AG04449 (cell line): Measurements from ENCODE around the gene HDLBP.

Experiments used
- CTCF ChIA-PET: fragments of 350-600 bp; formaldehyde crosslinking; extraction: SDS; loops from one replicate; lab custom pipeline; 2021; ENCODE audit warnings: antibody characterized with exemption; lab: Yijun Ruan, JAX
- POLR2A ChIA-PET: fragments of 400-600, 350-600 bp; formaldehyde crosslinking; extraction: SDS; loops from one replicate; lab custom pipeline; 2020; ENCODE audit warnings: antibody characterized with exemption, inconsistent platforms; lab: Yijun Ruan, JAX
- DNase-seq: peaks from one replicate; pipeline ENCODE4 v3.0.0-alpha.2; 2010; ENCODE audit warnings: low read depth, low spot score
- H3K4me3 ChIP-seq: 2 replicates; pipeline ENCODE4 v1.5.1; 2011; ENCODE audit warnings: low read depth, mild to moderate bottlenecking, control low read depth, low read length
- TF ChIP-seq, protein P1 (sequence below): IDR thresholded peaks from one replicate; pipeline ENCODE4 v1.5.1; 2011; ENCODE audit warnings: mild to moderate bottlenecking, moderate library complexity, low read length, control low read depth, inconsistent platforms; ENCODE audit not compliant: insufficient read depth; ENCODE audit errors: missing control alignments

The HDLBP gene

GRCh38 chr2:241272303-241273209, 42.9 kb downstream of the HDLBP start:
- peak overlapping the region; percentile 75 for H3K4me3 ChIP-seq
- DNase-seq: no peak
- ChIA-PET CTCF (no interaction called here), POLR2A (interaction anchor here (1.4 to 1.5 kb wide), 2 partner anchors 43 to 48 kb away, joined by 4 to 8 read pairs; partner anchors contain the start of gene HDLBP)
- TF ChIP-seq, protein P1, sequence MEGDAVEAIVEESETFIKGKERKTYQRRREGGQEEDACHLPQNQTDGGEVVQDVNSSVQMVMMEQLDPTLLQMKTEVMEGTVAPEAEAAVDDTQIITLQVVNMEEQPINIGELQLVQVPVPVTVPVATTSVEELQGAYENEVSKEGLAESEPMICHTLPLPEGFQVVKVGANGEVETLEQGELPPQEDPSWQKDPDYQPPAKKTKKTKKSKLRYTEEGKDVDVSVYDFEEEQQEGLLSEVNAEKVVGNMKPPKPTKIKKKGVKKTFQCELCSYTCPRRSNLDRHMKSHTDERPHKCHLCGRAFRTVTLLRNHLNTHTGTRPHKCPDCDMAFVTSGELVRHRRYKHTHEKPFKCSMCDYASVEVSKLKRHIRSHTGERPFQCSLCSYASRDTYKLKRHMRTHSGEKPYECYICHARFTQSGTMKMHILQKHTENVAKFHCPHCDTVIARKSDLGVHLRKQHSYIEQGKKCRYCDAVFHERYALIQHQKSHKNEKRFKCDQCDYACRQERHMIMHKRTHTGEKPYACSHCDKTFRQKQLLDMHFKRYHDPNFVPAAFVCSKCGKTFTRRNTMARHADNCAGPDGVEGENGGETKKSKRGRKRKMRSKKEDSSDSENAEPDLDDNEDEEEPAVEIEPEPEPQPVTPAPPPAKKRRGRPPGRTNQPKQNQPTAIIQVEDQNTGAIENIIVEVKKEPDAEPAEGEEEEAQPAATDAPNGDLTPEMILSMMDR: no peak

DNA sequence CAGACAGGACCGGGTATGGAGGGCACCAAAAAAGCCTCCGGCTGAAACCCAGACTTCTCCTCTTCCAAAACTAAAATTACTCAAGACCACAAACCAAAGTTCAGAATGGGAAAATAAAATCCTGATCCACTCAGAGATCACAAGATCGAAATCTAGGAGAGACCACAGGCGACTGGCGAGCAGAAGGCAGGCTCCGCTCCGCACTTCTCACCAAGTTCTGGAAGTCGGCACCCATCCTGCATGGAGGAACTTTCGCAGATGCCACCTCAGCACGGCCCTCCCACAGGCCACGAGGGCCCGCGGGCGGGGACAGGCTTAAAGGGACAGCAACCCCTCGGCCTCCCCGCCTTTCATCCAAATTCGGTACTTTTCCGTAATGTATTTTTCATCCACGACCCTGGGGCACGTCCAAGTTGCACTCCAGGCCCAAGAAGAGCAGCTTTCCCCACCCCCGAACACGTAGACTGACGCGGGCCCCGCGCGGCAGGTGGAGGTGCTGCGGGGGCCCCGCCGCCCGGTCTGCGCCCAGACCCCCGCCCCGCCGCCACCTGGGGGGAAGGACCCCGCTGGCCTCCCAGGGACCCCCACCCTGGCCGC, 43.7 kb downstream of the HDLBP start:
- DNase-seq: peak; percentile 40
- H3K4me3 ChIP-seq: peak overlapping the region; percentile 75
- ChIA-PET POLR2A (interaction anchor here (1.2 to 1.5 kb wide), 3 partner anchors 11 to 48 kb away, joined by 3 to 8 read pairs (median 4); partner anchors contain the start of gene HDLBP), CTCF (no interaction called here)
- TF ChIP-seq, protein P1: no peak

- peak overlapping the region; percentile 75 for H3K4me3 ChIP-seq
- CTCF ChIA-PET: no interaction called here
These were observed 44.9 kb downstream of the HDLBP start for GRCh38 chr2:241270531-241270930.

GRCh38 chr2:241269707-241270520, 45.6 kb downstream of the HDLBP start:
- peak overlapping the region; percentile 75 for H3K4me3 ChIP-seq
- POLR2A ChIA-PET: interaction anchor here (0.7 to 2.0 kb wide), 2 partner anchors 9 to 10 kb away, joined by 3 to 6 read pairs; no protein-coding TSS in a partner anchor
- CTCF ChIA-PET: no interaction called here
- TF ChIP-seq, protein P1: no peak
- no peak for DNase-seq

More at GRCh38 chr2:241270531-241270930, 44.9 kb downstream of the HDLBP start:
- DNase-seq: no peak
- TF ChIP-seq, protein P1: no peak
- POLR2A ChIA-PET: interaction anchor here (0.7 to 1.2 kb wide), 2 partner anchors 9 kb away, joined by 3 read pairs; no protein-coding TSS in a partner anchor

DNA sequence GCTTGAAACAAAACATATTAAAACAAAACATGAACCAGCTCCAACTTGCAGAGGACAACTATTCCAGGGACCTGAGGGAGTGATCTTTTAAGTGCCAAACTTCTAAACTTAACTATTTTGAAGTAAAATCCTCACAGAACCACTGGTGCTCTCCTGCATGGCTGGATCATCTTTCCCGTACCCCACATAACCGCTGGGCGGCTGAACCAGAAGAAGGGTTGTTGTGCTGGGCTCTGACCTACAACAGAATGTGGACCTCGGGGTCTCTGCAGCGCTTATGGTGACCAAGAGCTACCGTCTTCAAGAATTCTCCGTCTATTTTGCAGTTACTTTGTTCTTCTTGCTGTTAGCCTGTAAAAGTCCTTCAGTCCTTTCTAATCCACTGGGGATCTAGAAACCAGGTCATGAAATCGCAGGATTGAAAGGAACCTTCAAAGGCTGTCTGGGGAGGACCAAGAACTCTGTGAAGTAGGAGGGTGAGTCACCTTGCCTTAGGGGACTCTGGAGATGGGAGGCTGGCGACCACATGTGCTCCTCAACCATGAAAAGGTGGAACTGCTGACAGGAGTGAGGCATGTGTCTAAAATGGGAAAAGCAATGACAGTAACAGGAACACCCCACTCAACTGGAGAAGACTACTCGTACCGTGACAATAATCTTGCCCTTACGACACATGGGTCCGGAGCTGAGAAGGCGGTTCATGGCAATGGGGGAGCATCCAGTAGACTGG, 46.6 kb downstream of the HDLBP start:
- TF ChIP-seq, protein P1: no peak
- DNase-seq: no peak
- H3K4me3 ChIP-seq: peak overlapping the region; percentile 16
- ChIA-PET POLR2A (interaction anchor here (2.0 kb wide), 1 partner anchor 9 kb away, joined by 6 read pairs; no protein-coding TSS in a partner anchor), CTCF (interaction anchor here (1.6 to 2.4 kb wide), 3 partner anchors 10 to 46 kb away, joined by 5 to 13 read pairs (median 6); partner anchors contain the start of genes HDLBP and SEPTIN2)
